GM20000 (cell line): ENCODE results near the gene KCNJ3.

ENCODE experiments used
- DNase-seq: peaks from one replicate; pipeline ENCODE4 v3.0.0; 2012; ENCODE audit warnings: low spot score
- CTCF ChIP-seq: IDR thresholded peaks from 2 replicates; pipeline ENCODE4 v1.5.1; 2012; ENCODE audit warnings: mild to moderate bottlenecking, control low read depth; ENCODE audit errors: extremely low read depth, missing control alignments

KCNJ3 gene

GRCh38 chr2:154696369-154696768 is 2.1 kb upstream of the KCNJ3 start:
- no peak for TF ChIP-seq CTCF

GRCh38 chr2:154696810-154697417 is 1.6 kb upstream of the KCNJ3 start:
- TF ChIP-seq CTCF, result no peak
- DNase-seq, result no peak

More at GRCh38 chr2:154696369-154696768, 2.1 kb upstream of the KCNJ3 start:
- no peak for DNase-seq

- TF ChIP-seq CTCF, result no peak
- no peak for DNase-seq
Observed at GRCh38 chr2:154697418-154698252, 860 bp upstream of the KCNJ3 start.

GRCh38 chr2:154698721-154699574 is 453 bp downstream of the KCNJ3 start:
- TF ChIP-seq CTCF, result no peak
- no peak for DNase-seq

GRCh38 chr2:154699575-154699930 is 1.1 kb downstream of the KCNJ3 start:
- DNase-seq, result no peak
- no peak for TF ChIP-seq CTCF

GRCh38 chr2:154700136-154700535 is 1.6 kb downstream of the KCNJ3 start:
- TF ChIP-seq CTCF, result no peak
- DNase-seq, result no peak

- DNase-seq, result no peak
Observed at GRCh38 chr2:154704991-154705390, 6.5 kb downstream of the KCNJ3 start.

More at GRCh38 chr2:154704991-154705390, 6.5 kb downstream of the KCNJ3 start:
- TF ChIP-seq CTCF, result no peak
